ENCODE data around the gene PRMT9.

DNA sequence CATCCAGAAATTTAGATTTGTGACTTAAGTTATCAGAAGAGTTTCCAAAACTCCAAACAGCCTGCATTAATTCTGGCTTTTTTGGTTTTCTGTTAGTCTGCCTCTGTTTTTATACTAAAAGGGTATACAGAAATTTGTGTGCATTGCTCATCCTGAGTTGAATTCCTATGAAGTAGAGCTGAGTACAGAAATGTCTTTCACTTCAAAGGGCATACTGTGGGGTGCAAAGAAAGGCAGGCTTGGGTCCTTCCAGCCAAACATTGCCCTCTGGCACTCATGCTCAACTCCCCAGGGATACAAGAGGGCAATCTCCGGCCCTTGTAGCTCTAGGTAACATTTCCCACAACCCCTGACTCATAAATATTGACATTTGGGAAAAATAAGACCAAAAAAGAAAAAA lies 94.4 kb downstream of the PRMT9 start:
- no peak for TF ChIP-seq FOS (IDR thresholded peaks at IDR 0.05; ENCODE audit: extremely low read depth, insufficient read length)
- TF ChIP-seq, protein P1, sequence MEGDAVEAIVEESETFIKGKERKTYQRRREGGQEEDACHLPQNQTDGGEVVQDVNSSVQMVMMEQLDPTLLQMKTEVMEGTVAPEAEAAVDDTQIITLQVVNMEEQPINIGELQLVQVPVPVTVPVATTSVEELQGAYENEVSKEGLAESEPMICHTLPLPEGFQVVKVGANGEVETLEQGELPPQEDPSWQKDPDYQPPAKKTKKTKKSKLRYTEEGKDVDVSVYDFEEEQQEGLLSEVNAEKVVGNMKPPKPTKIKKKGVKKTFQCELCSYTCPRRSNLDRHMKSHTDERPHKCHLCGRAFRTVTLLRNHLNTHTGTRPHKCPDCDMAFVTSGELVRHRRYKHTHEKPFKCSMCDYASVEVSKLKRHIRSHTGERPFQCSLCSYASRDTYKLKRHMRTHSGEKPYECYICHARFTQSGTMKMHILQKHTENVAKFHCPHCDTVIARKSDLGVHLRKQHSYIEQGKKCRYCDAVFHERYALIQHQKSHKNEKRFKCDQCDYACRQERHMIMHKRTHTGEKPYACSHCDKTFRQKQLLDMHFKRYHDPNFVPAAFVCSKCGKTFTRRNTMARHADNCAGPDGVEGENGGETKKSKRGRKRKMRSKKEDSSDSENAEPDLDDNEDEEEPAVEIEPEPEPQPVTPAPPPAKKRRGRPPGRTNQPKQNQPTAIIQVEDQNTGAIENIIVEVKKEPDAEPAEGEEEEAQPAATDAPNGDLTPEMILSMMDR (IDR thresholded peaks at IDR 0.05 in 2 of 3, conservative IDR thresholded peaks at IDR 0.05 in 1 of 3; ENCODE audit: insufficient read depth in 2 of 3, low read depth in 1 of 3, low read length in 3 of 3): no peak

Measured in K562 (cell line).